Stimulated activated CD4-positive, alpha-beta T cell treated with anti-CD3 and anti-CD28 coated beads, Interleukin-1b, Interleukin-23, amount 100 ng/mL, for 48 hours (primary cell): ENCODE measurements around the gene GLA.
A peak's percentile ranks its signal among the peaks of the same experiment; 100 is the strongest.

Experiments
- DNase-seq: peaks from one replicate; pipeline ENCODE4 v3.0.0-alpha.2; 2020

Gene GLA

GRCh38 chrX:101395789-101396188 lies 11.9 kb downstream of the GLA start:
- DNase-seq = no peak

GRCh38 chrX:101394372-101394771 lies 13.4 kb downstream of the GLA start:
- DNase-seq = no peak

- DNase-seq = no peak
Measured at GRCh38 chrX:101393530-101394305, 14.0 kb downstream of the GLA start.

- DNase-seq = no peak
Measured at GRCh38 chrX:101391831-101392230, 15.9 kb downstream of the GLA start.

- peak; percentile 88 for DNase-seq
Measured at GRCh38 chrX:101390664-101391525, 16.8 kb downstream of the GLA start, which contains the start of gene RPL36A. Gene RPL36A (plus strand): TSS chrX:101391011. CDS start chrX:101391044, 33 bp downstream.

GRCh38 chrX:101388604-101389003 lies 19.1 kb downstream of the GLA start:
- DNase-seq = no peak

GRCh38 chrX:101386542-101386885 lies 21.2 kb downstream of the GLA start:
- no peak for DNase-seq

- no peak for DNase-seq
Measured at GRCh38 chrX:101385795-101386541, 21.8 kb downstream of the GLA start, which contains the start of gene BTK. Gene BTK (minus strand): TSS chrX:101386191. CDS start chrX:101375284, 10,907 bp downstream.

GRCh38 chrX:101385026-101385684 lies 22.6 kb downstream of the GLA start:
- DNase-seq = no peak

- no peak for DNase-seq
Measured at GRCh38 chrX:101383679-101384205, 24.0 kb downstream of the GLA start.

- no peak for DNase-seq
Measured at GRCh38 chrX:101377547-101377946, 30.2 kb downstream of the GLA start.

GRCh38 chrX:101370888-101371504 lies 36.7 kb downstream of the GLA start:
- no peak for DNase-seq

- DNase-seq = no peak
Measured at GRCh38 chrX:101369687-101370086, 38.0 kb downstream of the GLA start.

- no peak for DNase-seq
Measured at GRCh38 chrX:101368800-101369199, 38.9 kb downstream of the GLA start.

- no peak for DNase-seq
Measured at GRCh38 chrX:101365301-101365795, 42.4 kb downstream of the GLA start.

GRCh38 chrX:101362757-101363156 lies 45.0 kb downstream of the GLA start:
- DNase-seq = no peak

GRCh38 chrX:101362116-101362515 lies 45.6 kb downstream of the GLA start:
- DNase-seq = no peak

- no peak for DNase-seq
Measured at GRCh38 chrX:101360390-101360789, 47.3 kb downstream of the GLA start.

GRCh38 chrX:101359966-101360365 lies 47.8 kb downstream of the GLA start:
- DNase-seq = no peak

- DNase-seq = no peak
Measured at GRCh38 chrX:101357166-101357795, 50.4 kb downstream of the GLA start.

- no peak for DNase-seq
Measured at GRCh38 chrX:101349193-101349562, 58.5 kb downstream of the GLA start.
